Cerebellar nuclear complex (tissue), 1 donor: ENCODE measurements around the gene LBX2.

Experiments
- DNase-seq, 2 experiments: peaks; one replicate each; lab custom pipeline; 2025; lab: John Stamatoyannopoulos, UW

The LBX2 gene

GRCh38 chr2:74457129-74457548 is 42.3 kb downstream of the LBX2 start:
- DNase-seq, result no peak

GRCh38 chr2:74454654-74455511 is 44.5 kb downstream of the LBX2 start, which contains the start of gene INO80B:
Gene INO80B (plus strand): TSS chr2:74455087. CDS start chr2:74455117, 30 bp downstream.
- peak; percentile 52 to 84 for DNase-seq

DNA sequence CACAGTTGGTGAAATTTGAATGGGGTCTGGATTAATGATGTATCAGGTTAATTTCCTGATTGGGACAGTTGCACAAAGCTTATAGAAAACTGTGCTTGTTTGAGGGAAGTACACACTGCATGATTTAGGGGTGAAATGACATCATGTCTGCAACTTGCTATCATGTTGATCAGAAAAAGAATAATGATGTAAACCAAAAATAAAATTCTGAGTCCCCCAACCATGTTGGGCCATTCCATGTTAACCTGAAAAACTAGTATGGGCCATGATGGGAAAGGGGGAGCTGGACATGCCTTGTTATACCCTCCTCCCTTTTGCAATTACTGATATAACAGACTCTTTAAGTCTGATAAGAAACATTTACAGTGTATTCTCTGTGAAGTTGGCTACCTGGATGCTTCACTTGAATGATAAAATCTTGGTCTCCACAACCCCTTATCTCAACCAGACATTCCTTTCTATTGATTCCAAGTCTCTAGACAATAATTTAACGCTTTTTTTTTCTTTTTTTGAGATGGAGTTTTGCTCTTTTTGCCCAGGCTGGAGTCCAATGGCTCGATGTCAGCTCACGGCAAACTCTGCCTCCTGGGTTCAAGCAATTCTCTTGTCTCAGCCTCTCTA is 48.7 kb downstream of the LBX2 start:
- DNase-seq, result no peak

GRCh38 chr2:74448771-74449170 is 50.6 kb downstream of the LBX2 start:
- DNase-seq, result no peak
